Natural killer cell treated with Interleukin-12 subunit alpha and Interleukin-12 subunit beta and Interleukin-15 and Interleukin-18, amount 100 ng/mL, for 72 hours (primary cell): ENCODE data around the gene SMKR1. TPM values are rescaled to one million over a fixed set of nuclear protein-coding genes. Genes with fewer than 3 reads are reported as not detected.
A peak's percentile ranks its signal among the peaks of the same experiment; 100 is the strongest.

Source experiments
- ATAC-seq, 2 donors: fragments of 150-1000 bp; cut with Tn5 transposase in 1 of 2; sonication (Bioruptor Pico), chemical (Tn5 transposase) in 1 of 2; 2 replicates each; pipeline ENCODE4 v1.10.0; 2021
- DNase-seq: peaks from one replicate; pipeline ENCODE4 v3.0.0; 2022; ENCODE audit warnings: low spot score
- H3K27ac Mint-ChIP-seq, 2 donors: 1 replicate in 1 of 2; 2 replicates in 1 of 2; pipeline ENCODE4 v1.8.0; 2022; ENCODE audit warnings: mixed read lengths in 2 of 2, mild to moderate bottlenecking in 1 of 2, moderate library complexity in 1 of 2
- H3K27me3 Mint-ChIP-seq, 2 donors: 1 replicate in 1 of 2; 2 replicates in 1 of 2; pipeline ENCODE4 v1.8.0; 2022; ENCODE audit warnings: mixed read lengths in 2 of 2
- H3K36me3 Mint-ChIP-seq: one replicate; pipeline ENCODE4 v1.8.0; 2022; ENCODE audit warnings: mixed read lengths
- H3K4me1 Mint-ChIP-seq, 2 donors: 1 replicate in 1 of 2; 2 replicates in 1 of 2; pipeline ENCODE4 v1.8.0; 2022; ENCODE audit warnings: low read depth in 2 of 2, mixed read lengths in 2 of 2, mild to moderate bottlenecking in 1 of 2
- H3K4me3 Mint-ChIP-seq: one replicate; pipeline ENCODE4 v1.8.0; 2022; ENCODE audit warnings: mixed read lengths
- H3K9me3 Mint-ChIP-seq: 2 replicates; pipeline ENCODE4 v1.8.0; 2022; ENCODE audit warnings: mixed read lengths
- total RNA-seq, 2 donors: library from RNA; stranded (reverse); gene quantifications; one replicate each; pipeline ENCODE4 v1.2.3, GENCODE V29; 2022

Gene SMKR1
- total RNA-seq, 2 donors from 2014 or later: 2.1 to 3.6 TPM

DNA sequence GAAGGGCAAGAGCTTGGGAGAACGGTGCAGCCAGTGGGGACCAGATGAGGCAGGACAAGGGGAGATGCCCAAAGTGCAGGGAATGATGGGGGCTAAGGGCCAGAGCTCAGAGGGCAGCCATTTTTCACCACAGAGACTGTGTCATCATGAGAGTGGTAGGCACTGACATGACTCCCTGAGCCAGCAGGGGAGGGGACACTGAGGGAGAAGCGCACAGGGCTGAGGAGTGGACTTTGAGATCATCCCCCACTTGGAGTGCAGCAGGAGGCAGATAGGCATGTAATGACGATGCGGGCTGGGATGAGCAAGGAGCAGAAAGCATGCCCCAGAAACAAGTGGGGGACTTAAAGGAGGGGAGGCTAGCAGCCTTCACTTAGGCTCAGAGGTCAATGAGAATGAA is 5.2 kb upstream of the SMKR1 start:
- Mint-ChIP-seq H3K27me3 (no peaks in the 10 kb centered on the region), H3K27ac (peak overlapping the region in 1 of 2 donors; percentile 2), H3K4me3 (peak overlapping the region; percentile 6), H3K36me3 (no peaks in the 10 kb centered on the region), H3K4me1 (peaks cover 34 to 47% of the 10 kb centered on the region in 2 donors), H3K9me3 (no peaks in the 10 kb centered on the region)
- ATAC-seq (no peak), DNase-seq (no peak)

DNA sequence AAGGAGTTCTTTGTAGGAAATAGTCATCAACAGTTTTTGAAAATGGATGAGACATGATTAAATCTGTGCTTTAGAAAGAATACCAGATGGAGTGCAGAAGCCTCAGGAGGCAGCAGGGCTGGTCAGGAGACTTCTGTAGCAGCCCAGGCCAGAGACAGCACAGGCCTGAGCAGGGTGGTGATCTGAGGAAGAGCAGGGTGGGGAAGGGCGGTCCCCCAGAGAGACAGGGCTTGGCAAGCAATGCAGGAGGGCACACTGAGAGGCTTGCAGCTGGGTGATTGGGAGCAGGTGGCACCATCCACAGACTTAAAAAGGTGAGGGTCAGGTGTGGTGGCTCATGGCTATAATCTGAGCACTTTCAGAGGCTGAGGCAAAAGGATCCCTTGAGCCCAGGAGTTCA is 4.3 kb upstream of the SMKR1 start:
- Mint-ChIP-seq H3K36me3 (no peaks in the 10 kb centered on the region), H3K27me3 (no peaks in the 10 kb centered on the region), H3K4me1 (peaks cover 34 to 48% of the 10 kb centered on the region in 2 donors), H3K27ac (no peak overlapping the region), H3K4me3 (no peak overlapping the region), H3K9me3 (no peaks in the 10 kb centered on the region)
- no peak for ATAC-seq
- DNase-seq: no peak

DNA sequence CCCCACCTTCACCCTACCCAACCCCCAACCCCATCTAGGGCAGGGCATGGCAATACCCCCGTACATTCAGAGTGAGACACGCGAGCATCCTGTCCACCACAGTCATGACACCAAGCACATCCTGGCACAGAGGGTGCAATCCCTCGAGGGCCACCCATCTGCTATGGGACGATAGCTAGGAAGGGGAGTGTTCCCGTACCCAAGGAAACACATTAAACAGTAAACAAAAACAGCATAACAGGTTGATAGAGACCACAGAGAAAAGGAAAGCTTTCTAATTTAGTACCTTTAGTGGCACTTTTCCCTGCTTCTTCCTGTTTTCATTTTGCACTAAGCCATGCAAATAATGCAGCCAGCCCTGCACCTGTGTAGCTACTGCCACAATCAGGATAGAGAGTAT is 2.3 kb upstream of the SMKR1 start:
- Mint-ChIP-seq H3K4me3 (peak overlapping the region; percentile 76), H3K36me3 (no peaks in the 10 kb centered on the region), H3K4me1 (peaks cover 40 to 54% of the 10 kb centered on the region in 2 donors), H3K27me3 (no peaks in the 10 kb centered on the region), H3K27ac (no peak overlapping the region), H3K9me3 (no peaks in the 10 kb centered on the region)
- no peak for DNase-seq
- ATAC-seq: peak in 1 of 2 donors; percentile 56

GRCh38 chr7:129502708-129503685 is 666 bp downstream of the SMKR1 start:
- no peaks in the 10 kb centered on the region for H3K27me3 Mint-ChIP-seq
- no peaks in the 10 kb centered on the region for H3K36me3 Mint-ChIP-seq
- H3K4me3 Mint-ChIP-seq: peak overlapping the region; percentile 89
- ATAC-seq: peak; percentile 25 to 43
- peaks cover 23 to 33% of the 10 kb centered on the region in 2 donors for H3K4me1 Mint-ChIP-seq
- DNase-seq: no peak
- H3K27ac Mint-ChIP-seq: peak overlapping the region; percentile 12 to 63
- no peaks in the 10 kb centered on the region for H3K9me3 Mint-ChIP-seq

- Mint-ChIP-seq H3K27me3 (no peaks in the 10 kb centered on the region), H3K4me1 (peaks cover 22 to 31% of the 10 kb centered on the region in 2 donors), H3K27ac (peak overlapping the region; percentile 12 to 63), H3K4me3 (peak overlapping the region; percentile 89), H3K9me3 (no peaks in the 10 kb centered on the region), H3K36me3 (no peaks in the 10 kb centered on the region)
- no peak for DNase-seq
- ATAC-seq: no peak
These were observed 1.4 kb downstream of the SMKR1 start for GRCh38 chr7:129503725-129504124.

DNA sequence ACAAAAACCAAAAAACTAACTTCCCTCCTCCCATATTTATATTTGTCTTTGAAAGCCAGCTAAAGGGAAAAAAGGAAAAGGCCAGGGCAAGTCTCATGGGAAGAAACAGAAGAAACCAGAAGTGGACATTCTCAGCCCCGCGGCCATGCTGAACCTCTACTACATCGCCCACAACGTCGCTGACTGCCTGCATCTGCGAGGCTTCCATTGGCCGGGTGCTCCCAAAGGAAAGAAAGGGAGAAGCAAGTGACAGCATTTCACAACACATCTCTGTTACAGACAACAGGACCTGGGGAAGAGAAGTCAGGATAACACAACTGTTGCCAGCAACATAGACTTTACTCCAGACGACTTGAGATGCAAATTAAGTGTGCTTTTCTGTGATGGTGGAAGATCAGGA is 9.9 kb downstream of the SMKR1 start:
- no peak for ATAC-seq
- no peaks in the 10 kb centered on the region for H3K36me3 Mint-ChIP-seq
- no peak overlapping the region for H3K4me3 Mint-ChIP-seq
- peaks cover 0 to 6% of the 10 kb centered on the region in 2 donors for H3K4me1 Mint-ChIP-seq
- no peak overlapping the region for H3K27ac Mint-ChIP-seq
- DNase-seq: no peak
- no peaks in the 10 kb centered on the region for H3K27me3 Mint-ChIP-seq
- no peaks in the 10 kb centered on the region for H3K9me3 Mint-ChIP-seq

DNA sequence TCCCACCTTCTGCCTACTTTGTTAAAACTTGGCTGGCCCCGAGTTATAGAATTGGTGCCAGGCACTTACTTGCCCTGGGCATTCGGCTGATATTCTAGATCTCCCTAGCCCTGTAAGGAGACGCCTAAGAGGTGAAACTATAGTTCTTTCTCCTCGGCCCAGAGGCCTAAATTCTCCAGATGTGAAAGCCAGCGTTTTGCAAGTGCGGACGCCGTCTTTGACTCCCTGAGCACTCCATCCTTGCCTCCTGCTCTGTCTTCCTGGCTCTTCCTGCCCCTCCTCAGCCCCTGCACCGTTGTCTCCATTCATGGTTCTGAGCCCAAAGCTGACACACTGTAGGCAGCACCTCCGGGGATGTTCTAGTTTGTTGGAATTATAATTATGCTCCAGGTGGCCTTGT is 11.2 kb downstream of the SMKR1 start:
- H3K4me1 Mint-ChIP-seq: peaks cover 0 to 9% of the 10 kb centered on the region in 2 donors
- H3K9me3 Mint-ChIP-seq: no peaks in the 10 kb centered on the region
- H3K27ac Mint-ChIP-seq: no peak overlapping the region
- no peak for ATAC-seq
- no peak for DNase-seq
- no peak overlapping the region for H3K4me3 Mint-ChIP-seq
- no peaks in the 10 kb centered on the region for H3K36me3 Mint-ChIP-seq
- no peaks in the 10 kb centered on the region for H3K27me3 Mint-ChIP-seq

DNA sequence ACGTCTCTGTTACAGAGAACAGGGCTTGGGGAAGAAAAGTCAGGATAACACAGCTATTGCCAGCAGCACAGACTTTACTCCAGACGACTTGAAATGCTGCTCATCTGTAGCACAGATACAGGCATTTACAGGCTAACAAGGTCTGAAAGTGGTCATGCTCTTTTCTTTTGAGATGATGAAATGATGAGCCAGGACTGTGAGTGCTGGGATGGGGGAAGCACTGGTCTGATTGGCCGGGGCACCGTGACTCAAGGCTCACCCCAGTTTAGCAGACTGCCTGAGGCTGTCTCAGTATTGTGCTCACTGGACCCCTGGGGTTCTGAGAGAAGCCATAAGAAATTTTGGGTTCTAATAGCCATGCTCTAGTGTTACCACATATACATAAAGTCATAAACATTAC is 12.4 kb downstream of the SMKR1 start:
- Mint-ChIP-seq H3K4me3 (no peak overlapping the region), H3K27ac (no peak overlapping the region), H3K4me1 (peaks cover 0 to 11% of the 10 kb centered on the region in 2 donors), H3K27me3 (no peaks in the 10 kb centered on the region), H3K36me3 (no peaks in the 10 kb centered on the region), H3K9me3 (no peaks in the 10 kb centered on the region)
- ATAC-seq (no peak), DNase-seq (no peak)

- Mint-ChIP-seq H3K4me1 (peaks cover 0 to 12% of the 10 kb centered on the region in 2 donors), H3K4me3 (no peak overlapping the region), H3K9me3 (no peaks in the 10 kb centered on the region), H3K36me3 (no peaks in the 10 kb centered on the region), H3K27me3 (no peaks in the 10 kb centered on the region), H3K27ac (no peak overlapping the region)
- DNase-seq (no peak), ATAC-seq (no peak)
These were observed 13.1 kb downstream of the SMKR1 start for GRCh38 chr7:129515381-129515780.

DNA sequence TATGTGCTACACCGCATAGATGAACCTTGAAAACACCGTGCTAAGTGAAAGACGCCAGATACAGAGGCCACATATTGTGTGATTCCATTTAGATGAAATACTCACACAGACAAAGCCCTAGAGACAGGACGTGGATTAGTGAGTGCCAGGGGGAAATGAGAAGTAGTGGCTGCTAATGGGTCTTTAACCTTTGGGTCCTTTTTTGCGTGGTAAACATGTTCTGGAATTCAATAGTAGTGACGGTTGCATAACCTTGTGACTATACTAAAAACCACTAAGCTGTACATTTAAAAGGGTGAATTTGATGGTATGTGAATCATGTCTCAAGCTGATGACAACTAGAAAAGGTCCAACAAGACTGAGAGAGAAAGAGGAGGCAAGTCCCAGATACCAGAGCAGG is 15.6 kb downstream of the SMKR1 start:
- no peaks in the 10 kb centered on the region for H3K9me3 Mint-ChIP-seq
- no peak for ATAC-seq
- peaks cover 10 to 17% of the 10 kb centered on the region in 2 donors for H3K4me1 Mint-ChIP-seq
- no peaks in the 10 kb centered on the region for H3K36me3 Mint-ChIP-seq
- DNase-seq: no peak
- H3K27me3 Mint-ChIP-seq: no peaks in the 10 kb centered on the region
- no peak overlapping the region for H3K4me3 Mint-ChIP-seq
- no peak overlapping the region for H3K27ac Mint-ChIP-seq

- Mint-ChIP-seq H3K9me3 (no peaks in the 10 kb centered on the region), H3K4me1 (peaks cover 16 to 19% of the 10 kb centered on the region in 2 donors), H3K4me3 (no peak overlapping the region), H3K27me3 (no peaks in the 10 kb centered on the region), H3K27ac (no peak overlapping the region), H3K36me3 (no peaks in the 10 kb centered on the region)
- DNase-seq (no peak), ATAC-seq (no peak)
These were observed 17.1 kb downstream of the SMKR1 start for GRCh38 chr7:129519464-129519863.

GRCh38 chr7:129522088-129522970 is 20.0 kb downstream of the SMKR1 start:
- DNase-seq (no peak), ATAC-seq (no peak)
- no peak overlapping the region for H3K4me3 Mint-ChIP-seq
- peak overlapping the region in 1 of 2 donors; percentile 65 for H3K27ac Mint-ChIP-seq
- no peaks in the 10 kb centered on the region for H3K27me3 Mint-ChIP-seq
- H3K36me3 Mint-ChIP-seq: no peaks in the 10 kb centered on the region
- H3K9me3 Mint-ChIP-seq: peaks cover 3% of the 10 kb centered on the region
- H3K4me1 Mint-ChIP-seq: peaks cover 32 to 38% of the 10 kb centered on the region in 2 donors

GRCh38 chr7:129522971-129523340 is 20.6 kb downstream of the SMKR1 start:
- Mint-ChIP-seq H3K36me3 (no peaks in the 10 kb centered on the region), H3K4me1 (peaks cover 32 to 39% of the 10 kb centered on the region in 2 donors), H3K9me3 (peaks cover 3% of the 10 kb centered on the region), H3K27me3 (no peaks in the 10 kb centered on the region), H3K4me3 (no peak overlapping the region), H3K27ac (peak overlapping the region in 1 of 2 donors; percentile 49)
- ATAC-seq (no peak), DNase-seq (no peak)

DNA sequence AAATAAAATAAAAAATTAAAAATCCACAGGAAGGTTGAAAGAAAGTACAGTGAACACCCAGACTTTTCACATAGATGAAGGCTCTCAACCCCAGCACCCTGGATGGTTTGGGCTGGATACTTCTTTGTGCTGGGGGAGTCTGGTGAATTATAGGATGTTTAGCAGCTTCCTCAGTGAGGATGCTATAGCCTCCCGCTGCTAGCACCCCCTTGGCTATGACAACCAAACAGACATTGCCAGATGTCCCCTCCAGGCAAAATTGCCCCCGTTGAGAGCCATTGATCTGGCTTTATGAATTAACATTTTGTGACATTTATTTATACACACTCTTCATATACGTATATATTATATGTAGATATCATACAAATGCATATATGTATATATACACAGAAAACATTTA is 21.6 kb downstream of the SMKR1 start:
- Mint-ChIP-seq H3K27me3 (no peaks in the 10 kb centered on the region), H3K4me1 (peaks cover 32 to 40% of the 10 kb centered on the region in 2 donors), H3K9me3 (peaks cover 3% of the 10 kb centered on the region), H3K27ac (peak overlapping the region in 1 of 2 donors; percentile 79), H3K4me3 (no peak overlapping the region), H3K36me3 (no peaks in the 10 kb centered on the region)
- DNase-seq (no peak), ATAC-seq (no peak)
